Upper lobe of left lung (tissue), 6 donors: ENCODE measurements around the gene GABRR3. TPM values are rescaled to one million over a fixed set of nuclear protein-coding genes. Genes with fewer than 3 reads are reported as not detected.

Experiments
- ATAC-seq, 2 donors: fragments of 200-7000 bp; cut with Tn5 transposase; one replicate each; pipeline ENCODE4 v1.9.1; 2022; ENCODE audit warnings: mild to moderate bottlenecking in 2 of 2, moderate library complexity in 2 of 2; ENCODE audit not compliant: low FRiP score in 2 of 2
- DNase-seq, 2 donors: peaks; one replicate each; pipeline ENCODE4 v3.0.0-alpha.2; 2019 to 2020
- H3K27ac ChIP-seq, 4 donors: fragments of 200-600 bp; sonication (generic); one replicate each; pipeline ENCODE4 v1.5.1; 2016 to 2019
- H3K27me3 ChIP-seq, 4 donors: fragments of 200-600 bp; sonication (generic); one replicate each; pipeline ENCODE4 v1.5.1; 2017 to 2019
- H3K36me3 ChIP-seq, 4 donors: fragments of 200-600 bp; sonication (generic); one replicate each; pipeline ENCODE4 v1.5.1; 2016 to 2019
- H3K4me1 ChIP-seq, 4 donors: fragments of 200-600 bp; sonication (generic); one replicate each; pipeline ENCODE4 v1.5.1; 2018 to 2019
- H3K4me3 ChIP-seq, 4 donors: fragments of 200-600 bp; sonication (generic); one replicate each; pipeline ENCODE4 v1.5.1; 2017 to 2019; ENCODE audit warnings: mild to moderate bottlenecking in 2 of 4, moderate library complexity in 1 of 4
- H3K9me3 ChIP-seq, 4 donors: fragments of 200-600 bp; sonication (generic); one replicate each; pipeline ENCODE4 v1.5.1; 2018 to 2019
- CTCF ChIP-seq, 6 experiments: fragments of 450-650 bp in 4 of 6; fragments of 200-600 bp in 2 of 6; sonication (generic) in 2 of 6; IDR thresholded peaks; one replicate each; pipeline ENCODE4 v1.5.1; 2016 to 2019; ENCODE audit warnings: antibody characterized with exemption in 6 of 6
- EP300 ChIP-seq, 4 donors: sonication (generic); formaldehyde crosslinking; IDR thresholded peaks; one replicate each; pipeline ENCODE4 v1.5.1; 2017; ENCODE audit warnings: antibody characterized with exemption in 4 of 4, control low read depth in 2 of 4
- POLR2A ChIP-seq, 4 donors: fragments of 450-650 bp; IDR thresholded peaks; one replicate each; pipeline ENCODE4 v1.5.1; 2016 to 2017; ENCODE audit warnings: antibody characterized with exemption in 4 of 4, mild to moderate bottlenecking in 2 of 4
- POLR2AphosphoS5 ChIP-seq, 2 donors: sonication (generic); formaldehyde crosslinking; IDR thresholded peaks; one replicate each; pipeline ENCODE4 v1.5.1; 2017; ENCODE audit warnings: antibody characterized with exemption in 2 of 2
- WGBS, 2 donors: methylation state at CpG; one replicate each; pipeline ENCODE4 v1.1.5; 2017 to 2018; 5-methylcytosine and 5-hydroxymethylcytosine counted together
- total RNA-seq, 6 donors: library from RNA; depleted of rRNA in 4 of 6; stranded (reverse); fragments of >200 nt in 4 of 6; gene quantifications; one replicate each; pipeline versions ENCODE4 v1.1.0 to v1.2.1, GENCODE V29; 2016 to 2021
- donor health status: DM: no; HTN: no; CAD: no; lungs with moderate emphysema.
- donor health status: DM: no; HTN: yes; CAD: no; lungs with severe emphysema.

GABRR3 gene
- total RNA-seq, 6 donors from 2014 or later: not detected

DNA sequence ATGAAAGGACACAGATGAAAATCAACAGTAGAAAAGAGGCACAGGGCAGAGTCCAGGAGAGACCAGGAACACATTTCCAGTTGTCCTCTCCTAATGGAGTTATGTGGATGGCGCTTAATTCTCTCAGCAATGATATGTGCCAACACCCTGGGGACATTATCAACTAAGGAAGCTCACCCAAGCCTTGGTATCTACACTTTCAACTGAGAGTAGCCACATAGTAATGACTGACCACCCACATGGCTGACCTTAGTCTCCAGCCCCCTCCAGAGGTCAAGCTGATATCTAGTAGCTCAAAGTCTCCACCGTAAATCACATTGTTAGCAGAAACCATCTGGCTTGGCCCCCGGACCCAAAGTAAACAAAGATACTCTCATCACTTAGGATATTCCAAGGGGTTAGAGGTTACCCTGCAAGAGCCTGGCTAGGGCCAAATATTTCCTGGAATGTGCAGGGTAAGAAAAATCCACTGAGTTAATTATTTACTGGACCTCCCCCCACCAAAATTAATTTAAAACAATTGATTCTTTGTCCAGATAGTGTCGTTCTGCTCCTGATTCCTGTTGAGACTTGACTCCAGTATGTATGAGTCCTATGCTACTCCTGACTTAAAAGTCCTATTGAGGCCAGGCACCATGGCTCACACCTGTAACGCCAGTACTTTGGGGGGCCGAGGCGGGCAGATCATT is 24.8 kb downstream of the GABRR3 start:
- DNase-seq: no peak
- no peak overlapping the region for H3K27ac ChIP-seq
- H3K4me1 ChIP-seq: peaks cover 2 to 15% (median 10%) of the 10 kb centered on the region in 4 donors
- no peaks in the 10 kb centered on the region for H3K9me3 ChIP-seq
- no peak for TF ChIP-seq POLR2AphosphoS5 (IDR thresholded peaks at IDR 0.05)
- TF ChIP-seq EP300 (IDR thresholded peaks at IDR 0.05): no peak
- no peak for TF ChIP-seq CTCF (IDR thresholded peaks at IDR 0.05)
- peak in 1 of 2 donors; percentile 11 for ATAC-seq
- WGBS, 2 donors: 77 to 82% methylated on average over 7 of the region's 7 CpGs
- no peak overlapping the region for H3K4me3 ChIP-seq
- H3K36me3 ChIP-seq: no peaks in the 10 kb centered on the region
- H3K27me3 ChIP-seq: no peaks in the 10 kb centered on the region

GRCh38 chr3:98008855-98009254 is 26.3 kb downstream of the GABRR3 start:
- no peaks in the 10 kb centered on the region for H3K27me3 ChIP-seq
- ATAC-seq (no peak), DNase-seq (no peak)
- H3K4me1 ChIP-seq: peaks cover 2 to 11% (median 8%) of the 10 kb centered on the region in 4 donors
- no peaks in the 10 kb centered on the region for H3K9me3 ChIP-seq
- no peak overlapping the region for H3K27ac ChIP-seq
- no peak overlapping the region for H3K4me3 ChIP-seq
- WGBS, 2 donors: 54 to 75% methylated on average over 2 of the region's 2 CpGs
- no peak for TF ChIP-seq CTCF (IDR thresholded peaks at IDR 0.05)
- H3K36me3 ChIP-seq: no peaks in the 10 kb centered on the region

DNA sequence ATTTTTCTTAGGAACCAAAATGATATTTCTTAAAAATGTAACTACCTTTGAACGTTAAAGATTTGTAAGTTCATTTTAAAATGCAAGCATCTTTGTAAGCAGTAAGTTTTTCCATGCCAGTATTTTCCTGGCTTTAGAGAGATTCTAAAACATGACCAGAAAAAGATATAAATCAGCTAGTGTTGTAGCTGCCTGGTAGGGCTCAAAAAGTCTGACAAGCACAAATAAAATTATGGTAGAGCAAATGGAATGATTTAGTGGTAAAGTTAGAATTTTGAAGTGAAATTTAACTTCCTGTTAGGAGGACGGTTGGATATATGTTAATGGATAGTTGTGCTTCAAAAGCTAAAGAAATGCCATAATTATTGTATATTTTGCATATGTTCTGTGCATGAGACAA is 29.7 kb downstream of the GABRR3 start:
- H3K4me3 ChIP-seq: no peak overlapping the region
- TF ChIP-seq POLR2AphosphoS5 (IDR thresholded peaks at IDR 0.05) (no peak), POLR2A (IDR thresholded peaks at IDR 0.05) (no peak), CTCF (IDR thresholded peaks at IDR 0.05) (no peak), EP300 (IDR thresholded peaks at IDR 0.05) (no peak)
- no peak overlapping the region for H3K27ac ChIP-seq
- no peak for DNase-seq
- 76 to 84% methylated on average over 2 of the region's 2 CpGs for WGBS, 2 donors
- ATAC-seq: no peak
- H3K9me3 ChIP-seq: no peaks in the 10 kb centered on the region
- no peaks in the 10 kb centered on the region for H3K4me1 ChIP-seq
- no peaks in the 10 kb centered on the region for H3K36me3 ChIP-seq
- H3K27me3 ChIP-seq: no peaks in the 10 kb centered on the region

DNA sequence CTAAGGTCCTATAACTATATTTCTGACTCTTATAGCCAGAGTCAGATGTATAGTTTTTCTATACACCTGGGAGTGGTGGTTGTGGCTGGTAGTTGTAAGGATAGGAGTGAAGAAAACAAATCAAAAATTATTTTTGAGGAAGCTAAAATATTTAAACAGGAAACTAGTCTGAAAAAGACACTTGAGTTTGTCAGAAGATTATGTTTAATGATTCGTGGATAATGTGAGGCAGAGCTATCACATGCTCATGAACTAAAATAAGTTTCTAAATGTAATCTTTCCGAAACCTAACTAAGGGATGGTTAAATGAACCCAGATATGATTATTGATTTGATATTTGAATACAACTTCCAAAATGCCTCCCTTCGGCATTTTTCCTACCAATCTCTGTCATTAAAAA is 30.4 kb downstream of the GABRR3 start:
- WGBS, 2 donors: 74 to 81% methylated on average over 3 of the region's 3 CpGs
- H3K4me1 ChIP-seq: no peaks in the 10 kb centered on the region
- no peaks in the 10 kb centered on the region for H3K27me3 ChIP-seq
- no peaks in the 10 kb centered on the region for H3K9me3 ChIP-seq
- H3K36me3 ChIP-seq: no peaks in the 10 kb centered on the region
- no peak overlapping the region for H3K27ac ChIP-seq
- TF ChIP-seq EP300 (IDR thresholded peaks at IDR 0.05) (no peak), POLR2A (IDR thresholded peaks at IDR 0.05) (no peak), POLR2AphosphoS5 (IDR thresholded peaks at IDR 0.05) (no peak), CTCF (IDR thresholded peaks at IDR 0.05) (no peak)
- no peak overlapping the region for H3K4me3 ChIP-seq
- no peak for ATAC-seq
- DNase-seq: no peak

DNA sequence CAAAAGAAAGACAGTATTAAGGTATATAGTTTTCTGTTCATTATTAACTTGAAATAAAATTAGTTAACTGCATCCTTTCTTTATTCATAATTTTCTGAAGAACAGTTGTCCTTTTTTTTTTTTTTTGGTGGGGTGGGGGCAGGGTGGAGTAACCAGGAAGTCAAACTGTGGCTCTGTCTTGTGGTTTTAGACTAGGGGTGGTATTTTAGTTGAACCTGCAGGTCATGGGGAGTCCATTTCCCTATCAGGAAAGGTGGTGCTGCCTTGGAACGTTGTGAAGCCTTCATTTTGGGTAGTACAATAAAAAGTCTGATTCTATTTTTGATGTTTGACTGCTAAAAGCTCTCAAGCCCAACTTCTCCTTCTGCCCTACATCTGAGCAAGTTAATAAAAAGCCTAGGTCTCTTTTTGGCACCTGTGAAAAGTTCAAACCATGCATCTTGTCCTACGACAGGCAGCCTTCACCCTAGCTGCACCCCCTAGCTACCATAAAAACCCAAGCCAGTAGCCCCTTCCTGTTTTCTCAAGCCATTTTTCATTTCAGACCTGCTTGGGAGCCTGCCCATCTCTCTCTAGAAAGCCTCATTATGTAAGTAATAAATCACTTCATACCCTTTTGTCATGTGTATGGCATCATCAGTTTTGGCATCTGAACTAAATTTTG is 31.7 kb downstream of the GABRR3 start:
- ATAC-seq (no peak), DNase-seq (no peak)
- Histone ChIP-seq H3K4me3 (no peak overlapping the region), H3K27me3 (no peaks in the 10 kb centered on the region), H3K9me3 (no peaks in the 10 kb centered on the region), H3K4me1 (no peaks in the 10 kb centered on the region), H3K36me3 (no peaks in the 10 kb centered on the region), H3K27ac (no peak overlapping the region)
- WGBS, 2 donors: 40 to 58% methylated on average over 2 of the region's 2 CpGs
- TF ChIP-seq POLR2A (IDR thresholded peaks at IDR 0.05) (no peak), EP300 (IDR thresholded peaks at IDR 0.05) (no peak), POLR2AphosphoS5 (IDR thresholded peaks at IDR 0.05) (no peak), CTCF (IDR thresholded peaks at IDR 0.05) (no peak)
